ENCODE measurements around the gene MAP2K7.
A peak's percentile ranks its signal among the peaks of the same experiment; 100 is the strongest.
"Not testable (repeated sequence)": the region's sequence is repeated elsewhere in the genome, so short reads cannot be mapped to it uniquely, and the experiment has no call there.

MAP2K7 gene

GRCh38 chr19:7932276-7932929 is 28.7 kb downstream of the MAP2K7 start:
- DNase-seq: no peak

- no peak for DNase-seq
Measured at GRCh38 chr19:7932930-7933300, 29.2 kb downstream of the MAP2K7 start.

DNA sequence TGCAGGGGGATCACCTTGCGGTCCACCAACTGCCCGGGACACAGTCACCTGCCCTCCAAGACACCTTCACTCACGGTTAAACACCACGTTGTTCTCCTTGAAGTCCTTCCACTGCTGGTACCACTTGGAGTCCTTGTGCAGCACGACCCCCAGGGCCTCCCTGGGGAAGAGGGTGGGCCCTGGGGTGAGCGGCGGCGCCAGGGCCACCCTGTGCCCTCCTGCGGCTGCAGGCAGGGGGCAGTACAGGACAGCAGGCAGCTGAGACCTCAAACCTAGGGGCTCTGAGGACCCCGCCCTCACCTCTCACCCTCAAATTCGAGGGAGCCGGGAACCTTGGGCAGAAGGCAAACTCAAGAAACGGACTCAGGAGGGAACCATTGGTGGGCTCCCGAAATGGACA is 29.7 kb downstream of the MAP2K7 start:
- DNase-seq: no peak

- no peak for DNase-seq
Measured at GRCh38 chr19:7933828-7934725, 30.4 kb downstream of the MAP2K7 start.

DNA sequence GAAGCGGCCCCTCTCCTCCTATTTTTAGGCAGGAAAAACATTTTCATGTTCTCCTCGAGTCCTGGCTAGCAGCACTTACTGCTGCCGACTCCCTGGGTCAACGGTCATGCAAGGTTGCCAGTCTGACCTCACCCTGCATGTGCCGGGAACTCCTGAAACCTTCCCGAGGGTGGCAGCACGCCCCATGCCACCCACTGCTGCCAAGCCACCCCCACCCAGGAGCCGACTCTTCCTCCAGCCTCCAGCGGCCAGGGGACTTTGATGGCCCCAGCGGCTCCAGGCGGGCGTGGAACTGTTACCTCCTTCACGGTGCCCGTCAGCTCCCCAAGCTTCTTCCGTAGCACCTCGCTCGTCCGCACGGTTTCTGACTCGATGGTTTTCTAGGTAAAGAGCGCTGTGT is 31.1 kb downstream of the MAP2K7 start:
- DNase-seq: no peak

DNA sequence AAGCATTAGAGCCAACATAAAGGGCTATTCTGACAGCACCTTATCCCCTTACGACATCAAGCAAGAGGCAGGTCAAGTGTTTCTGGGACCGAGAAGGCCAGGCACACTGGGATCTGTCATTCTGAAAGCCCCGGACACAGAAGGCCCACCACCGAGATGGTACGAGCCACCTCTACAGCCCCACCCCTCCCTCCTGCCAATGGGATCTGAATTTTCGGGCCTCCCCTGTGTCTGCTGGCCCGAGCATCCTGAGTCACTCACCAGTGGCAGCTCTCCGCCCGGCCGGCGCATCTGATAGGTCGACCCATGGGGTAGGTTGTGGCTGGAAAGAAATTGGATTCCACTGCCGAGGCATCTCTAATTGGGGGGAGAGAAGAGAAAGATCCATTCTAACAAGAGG is 37.2 kb downstream of the MAP2K7 start:
- no peak for DNase-seq

- no peak for DNase-seq
Measured at GRCh38 chr19:7941895-7942596, 38.4 kb downstream of the MAP2K7 start.

- DNase-seq: peak; percentile 40
Measured at GRCh38 chr19:7942981-7943443, 39.3 kb downstream of the MAP2K7 start.

- peak; percentile 100 for DNase-seq
Measured at GRCh38 chr19:7943444-7944176, 39.9 kb downstream of the MAP2K7 start, which contains the start of gene TIMM44. Gene TIMM44, minus strand, starts transcription at chr19:7943666. Its CDS starts 15 bp downstream, at chr19:7943651.

DNA sequence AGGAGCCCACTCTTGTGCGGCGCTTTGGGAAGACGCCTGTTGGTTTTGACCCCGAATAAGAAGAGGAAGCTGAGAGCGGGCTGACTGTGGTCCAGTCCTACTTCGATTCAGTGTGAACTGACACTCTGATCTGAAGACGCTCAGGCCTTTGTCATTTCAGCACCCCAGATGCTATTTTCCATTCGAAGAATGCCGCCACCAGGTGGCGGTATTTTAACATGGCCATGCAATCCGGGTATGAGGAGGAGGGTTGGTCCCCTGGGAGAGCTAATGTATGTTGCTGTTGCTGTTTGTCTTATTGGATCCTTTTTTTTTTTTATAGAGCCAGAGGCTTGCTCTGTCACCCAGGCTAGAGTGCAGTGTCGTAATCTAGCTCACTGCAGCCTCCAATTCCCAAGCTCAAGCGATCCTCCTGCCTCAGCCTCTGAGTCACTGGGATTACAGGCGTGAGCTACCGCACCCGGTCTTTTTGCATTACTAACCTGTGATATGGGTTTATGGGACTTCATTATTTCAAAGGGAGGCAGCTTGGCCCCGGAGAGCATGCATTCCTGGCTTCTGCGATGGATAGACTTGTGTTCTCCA is 40.6 kb downstream of the MAP2K7 start:
- DNase-seq: peak; percentile 97

DNA sequence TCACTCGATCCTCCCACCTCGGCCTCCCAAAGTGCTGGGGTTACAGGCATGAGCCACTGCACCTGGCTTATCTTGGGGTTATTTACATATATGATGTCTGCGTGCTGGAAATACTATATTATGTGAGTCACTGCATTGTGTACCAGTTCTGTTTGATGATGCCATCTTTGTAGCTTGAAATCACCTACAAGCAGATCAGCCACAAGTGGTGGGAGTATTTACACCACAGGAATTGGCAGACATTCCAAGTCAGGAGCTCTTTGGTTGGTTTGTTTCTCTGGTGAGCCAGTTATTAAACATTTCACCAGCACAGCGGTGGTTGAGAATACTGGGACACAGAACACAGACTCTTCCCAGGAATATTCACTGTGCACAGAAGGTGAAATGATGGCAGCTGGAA is 44.3 kb downstream of the MAP2K7 start:
- DNase-seq: no peak

GRCh38 chr19:7953060-7953459 is 49.4 kb downstream of the MAP2K7 start:
- peak; percentile 28 for DNase-seq

- DNase-seq: no peak
Measured at GRCh38 chr19:7953576-7953975, 49.9 kb downstream of the MAP2K7 start.

GRCh38 chr19:7955696-7956095 is 52.0 kb downstream of the MAP2K7 start:
- no peak for DNase-seq

- DNase-seq: peak; percentile 16
Measured at GRCh38 chr19:7959211-7959610, 55.5 kb downstream of the MAP2K7 start.

GRCh38 chr19:7961082-7961481 is 57.4 kb downstream of the MAP2K7 start:
- not testable (repeated sequence) for DNase-seq

DNA sequence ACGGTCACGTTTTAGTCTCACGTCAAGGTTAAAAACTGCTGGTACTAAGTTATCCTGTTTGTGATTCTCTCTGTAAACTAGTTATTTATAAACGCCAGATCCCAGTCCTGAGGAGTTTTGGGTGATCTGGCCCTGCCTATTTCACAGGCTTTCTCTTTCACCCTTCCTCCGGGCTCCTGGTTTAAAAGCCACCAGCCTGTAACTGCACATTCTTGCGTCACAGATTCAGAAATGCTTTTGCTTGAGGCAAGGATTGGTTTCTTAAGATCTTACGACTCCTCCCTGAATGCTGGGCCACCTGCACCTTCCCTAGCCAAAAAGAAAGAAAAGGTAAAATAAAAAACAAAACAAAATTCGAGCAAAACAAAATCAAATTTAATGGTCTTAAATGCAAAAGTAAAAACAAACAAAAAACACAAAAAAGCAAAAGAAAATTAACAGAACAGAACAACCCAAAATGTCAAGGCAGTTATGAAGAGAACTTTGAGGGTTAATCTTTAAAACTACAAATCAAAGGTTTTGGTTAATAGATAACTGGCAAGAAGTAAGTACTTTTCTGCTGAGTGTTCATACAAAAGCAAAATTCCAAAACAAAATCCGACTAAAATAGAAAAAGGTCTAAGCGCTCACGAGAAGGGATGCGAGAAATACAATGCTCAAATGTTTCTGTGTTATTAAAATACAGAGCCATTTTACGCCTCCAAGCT is 58.4 kb downstream of the MAP2K7 start:
- DNase-seq: no peak

DNA sequence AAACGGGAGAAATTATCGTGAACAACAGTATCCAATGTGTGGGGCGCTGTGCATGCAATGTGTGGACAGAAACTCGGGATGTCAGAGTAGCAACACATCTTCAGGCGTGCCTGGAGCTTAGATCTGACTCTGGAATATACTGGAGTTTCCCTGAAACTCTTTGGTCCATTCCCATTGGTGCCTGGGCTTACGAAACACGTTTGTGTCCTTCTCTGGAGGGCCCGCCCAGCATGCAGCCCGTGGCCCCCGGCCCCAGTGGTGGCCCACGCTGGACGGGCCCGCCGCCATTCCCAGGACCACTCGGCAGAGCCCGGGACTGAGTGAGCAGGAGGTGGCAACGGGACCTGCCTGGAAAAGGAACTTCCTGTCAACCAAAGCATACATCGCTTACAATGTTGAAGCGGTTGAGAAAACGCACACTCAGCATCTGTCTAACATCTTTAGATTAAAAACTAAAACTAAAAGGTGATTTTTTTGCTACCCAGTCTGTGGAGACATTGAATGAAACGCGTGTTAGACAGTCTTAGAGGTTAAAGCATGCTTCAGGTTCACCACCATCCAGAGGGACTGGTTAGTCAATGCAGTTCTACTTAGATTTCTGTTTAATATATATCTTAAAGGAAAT is 59.1 kb downstream of the MAP2K7 start:
- DNase-seq: no peak

- no peak for DNase-seq
Measured at GRCh38 chr19:7963566-7963965, 59.9 kb downstream of the MAP2K7 start.

All from OCI-M1 (cell line).